Peyer's patch (tissue), 4 donors: ENCODE measurements around the gene TTYH3. TPM values are rescaled to one million over a fixed set of nuclear protein-coding genes. Genes with fewer than 3 reads are reported as not detected.
A peak's percentile ranks its signal among the peaks of the same experiment; 100 is the strongest.

Experiments
- DNase-seq, 3 donors: peaks; one replicate each; pipeline ENCODE4 v3.0.0-alpha.2; 2017 to 2019
- H3K27ac ChIP-seq, 4 donors: fragments of 200-600 bp; sonication (generic); one replicate each; pipeline ENCODE4 v1.5.1; 2016 to 2019
- H3K27me3 ChIP-seq, 2 donors: fragments of 200-600 bp; sonication (generic); one replicate each; pipeline ENCODE4 v1.5.1; 2019
- H3K36me3 ChIP-seq, 3 donors: fragments of 200-600 bp; sonication (generic); one replicate each; pipeline ENCODE4 v1.5.1; 2016 to 2019
- H3K4me1 ChIP-seq, 4 donors: fragments of 200-600 bp; sonication (generic); one replicate each; pipeline ENCODE4 v1.5.1; 2016 to 2019
- H3K4me3 ChIP-seq, 4 donors: fragments of 200-600 bp; sonication (generic); 1 replicate in 3 of 4; 2 replicates in 1 of 4; pipeline ENCODE4 v1.5.1; 2016 to 2019; ENCODE audit warnings: mild to moderate bottlenecking in 1 of 4
- H3K9me3 ChIP-seq, 4 donors: fragments of 200-600 bp; sonication (generic); one replicate each; pipeline ENCODE4 v1.5.1; 2016 to 2019; ENCODE audit warnings: mild to moderate bottlenecking in 1 of 4
- POLR2A ChIP-seq, 2 donors: fragments of 450-650 bp; IDR thresholded peaks; one replicate each; pipeline ENCODE4 v1.5.1; 2017; ENCODE audit warnings: antibody characterized with exemption in 2 of 2, mild to moderate bottlenecking in 2 of 2, moderate library complexity in 2 of 2
- total RNA-seq, 4 donors: library from RNA; depleted of rRNA; stranded (reverse); fragments of >200 nt; gene quantifications; one replicate each; pipeline ENCODE4 v1.1.0, GENCODE V29; 2016
- TF ChIP-seq, protein P1 (sequence below), 6 experiments: fragments of 450-650 bp in 4 of 6; fragments of 200-600 bp in 2 of 6; sonication (generic) in 1 of 6; IDR thresholded peaks; one replicate each; pipeline ENCODE4 v1.5.1; 2017 to 2019; ENCODE audit warnings: antibody characterized with exemption in 6 of 6, mild to moderate bottlenecking in 3 of 6, moderate library complexity in 1 of 6

TTYH3 gene
- total RNA-seq, 4 donors from 2014 or later = 61.8 to 99.9 (median 83.4) TPM

DNA sequence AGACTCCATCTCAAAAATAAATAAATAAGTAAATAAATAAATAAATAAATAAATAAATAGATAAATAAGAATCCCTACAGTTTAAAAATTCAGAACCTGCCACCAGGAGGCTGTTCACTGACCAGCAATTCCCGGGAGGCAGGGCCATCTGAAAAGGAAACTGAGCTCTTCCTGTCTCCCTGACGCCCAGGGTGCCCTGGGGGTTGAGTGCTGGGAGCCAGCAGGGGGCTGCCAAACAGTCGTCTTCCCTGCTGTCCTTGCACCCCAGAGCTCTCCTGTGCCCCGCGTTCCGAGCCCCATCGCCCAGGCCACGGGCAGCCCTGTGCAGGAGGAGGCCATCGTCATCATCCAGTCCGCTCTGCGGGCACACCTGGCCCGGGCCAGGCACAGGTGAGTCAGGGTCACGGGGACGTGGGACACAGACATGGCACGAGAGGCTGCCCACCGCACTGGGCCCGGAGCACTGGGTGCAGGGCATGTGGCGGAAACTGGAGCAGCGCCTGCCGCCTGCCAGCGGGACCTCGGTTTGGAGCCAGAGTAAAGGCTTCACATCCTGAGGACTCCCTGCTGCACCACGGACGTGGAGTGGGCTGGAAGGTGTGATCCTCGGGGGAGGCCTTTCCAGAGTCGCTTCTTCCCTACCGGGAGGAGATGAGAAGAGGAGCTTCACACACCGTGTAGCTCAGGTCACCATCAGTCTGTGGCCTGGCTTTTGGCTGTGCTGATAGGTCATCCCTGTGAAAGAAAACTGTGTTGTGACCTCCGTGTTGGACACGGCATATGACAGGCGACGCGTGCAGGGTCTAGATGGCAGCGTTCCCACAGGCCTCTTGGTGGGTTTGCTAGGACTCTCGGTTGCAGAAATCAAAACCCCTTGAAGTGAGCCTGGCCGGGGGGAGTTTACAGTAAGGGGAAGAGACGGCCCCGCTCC, 25.9 kb upstream of the TTYH3 start:
- peak in 1 of 3 donors; percentile 51 for DNase-seq
- Histone ChIP-seq H3K4me3 (no peak overlapping the region), H3K27me3 (no peaks in the 10 kb centered on the region), H3K36me3 (peaks cover 0 to 23% (median 0%) of the 10 kb centered on the region in 3 donors), H3K9me3 (no peaks in the 10 kb centered on the region), H3K4me1 (peaks cover 0 to 5% (median 0%) of the 10 kb centered on the region in 4 donors), H3K27ac (no peak overlapping the region)
- TF ChIP-seq, protein P1, sequence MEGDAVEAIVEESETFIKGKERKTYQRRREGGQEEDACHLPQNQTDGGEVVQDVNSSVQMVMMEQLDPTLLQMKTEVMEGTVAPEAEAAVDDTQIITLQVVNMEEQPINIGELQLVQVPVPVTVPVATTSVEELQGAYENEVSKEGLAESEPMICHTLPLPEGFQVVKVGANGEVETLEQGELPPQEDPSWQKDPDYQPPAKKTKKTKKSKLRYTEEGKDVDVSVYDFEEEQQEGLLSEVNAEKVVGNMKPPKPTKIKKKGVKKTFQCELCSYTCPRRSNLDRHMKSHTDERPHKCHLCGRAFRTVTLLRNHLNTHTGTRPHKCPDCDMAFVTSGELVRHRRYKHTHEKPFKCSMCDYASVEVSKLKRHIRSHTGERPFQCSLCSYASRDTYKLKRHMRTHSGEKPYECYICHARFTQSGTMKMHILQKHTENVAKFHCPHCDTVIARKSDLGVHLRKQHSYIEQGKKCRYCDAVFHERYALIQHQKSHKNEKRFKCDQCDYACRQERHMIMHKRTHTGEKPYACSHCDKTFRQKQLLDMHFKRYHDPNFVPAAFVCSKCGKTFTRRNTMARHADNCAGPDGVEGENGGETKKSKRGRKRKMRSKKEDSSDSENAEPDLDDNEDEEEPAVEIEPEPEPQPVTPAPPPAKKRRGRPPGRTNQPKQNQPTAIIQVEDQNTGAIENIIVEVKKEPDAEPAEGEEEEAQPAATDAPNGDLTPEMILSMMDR (IDR thresholded peaks at IDR 0.05) = no peak
- TF ChIP-seq POLR2A (IDR thresholded peaks at IDR 0.05) = no peak

DNA sequence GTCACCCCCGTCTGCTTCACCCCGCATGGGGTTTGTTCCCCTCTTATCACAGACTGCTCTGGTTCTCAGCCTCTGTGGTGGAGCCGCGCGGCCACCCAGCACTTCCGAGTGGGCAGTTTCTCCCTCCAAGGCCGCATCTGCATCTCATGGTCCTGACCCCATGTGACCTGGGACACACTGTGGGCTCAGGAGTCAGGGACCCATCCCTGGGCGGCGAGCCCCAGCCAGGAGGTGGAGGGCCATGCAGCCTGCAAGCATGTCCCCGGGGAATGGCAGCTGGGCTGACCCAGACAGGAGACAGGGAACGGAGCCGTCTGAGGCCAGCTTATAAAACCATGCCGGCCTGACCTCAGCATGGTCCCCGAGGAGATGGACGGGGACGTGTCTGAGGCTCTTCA, 25.2 kb upstream of the TTYH3 start:
- no peaks in the 10 kb centered on the region for H3K27me3 ChIP-seq
- DNase-seq = no peak
- H3K4me3 ChIP-seq = no peak overlapping the region
- H3K4me1 ChIP-seq = peaks cover 0 to 5% (median 0%) of the 10 kb centered on the region in 4 donors
- peaks cover 0 to 16% (median 0%) of the 10 kb centered on the region in 3 donors for H3K36me3 ChIP-seq
- H3K27ac ChIP-seq = peak overlapping the region in 2 of 4 donors; percentile 50 to 53
- H3K9me3 ChIP-seq = no peaks in the 10 kb centered on the region
- TF ChIP-seq, protein P1 (IDR thresholded peaks at IDR 0.05) = no peak
- TF ChIP-seq POLR2A (IDR thresholded peaks at IDR 0.05) = no peak

DNA sequence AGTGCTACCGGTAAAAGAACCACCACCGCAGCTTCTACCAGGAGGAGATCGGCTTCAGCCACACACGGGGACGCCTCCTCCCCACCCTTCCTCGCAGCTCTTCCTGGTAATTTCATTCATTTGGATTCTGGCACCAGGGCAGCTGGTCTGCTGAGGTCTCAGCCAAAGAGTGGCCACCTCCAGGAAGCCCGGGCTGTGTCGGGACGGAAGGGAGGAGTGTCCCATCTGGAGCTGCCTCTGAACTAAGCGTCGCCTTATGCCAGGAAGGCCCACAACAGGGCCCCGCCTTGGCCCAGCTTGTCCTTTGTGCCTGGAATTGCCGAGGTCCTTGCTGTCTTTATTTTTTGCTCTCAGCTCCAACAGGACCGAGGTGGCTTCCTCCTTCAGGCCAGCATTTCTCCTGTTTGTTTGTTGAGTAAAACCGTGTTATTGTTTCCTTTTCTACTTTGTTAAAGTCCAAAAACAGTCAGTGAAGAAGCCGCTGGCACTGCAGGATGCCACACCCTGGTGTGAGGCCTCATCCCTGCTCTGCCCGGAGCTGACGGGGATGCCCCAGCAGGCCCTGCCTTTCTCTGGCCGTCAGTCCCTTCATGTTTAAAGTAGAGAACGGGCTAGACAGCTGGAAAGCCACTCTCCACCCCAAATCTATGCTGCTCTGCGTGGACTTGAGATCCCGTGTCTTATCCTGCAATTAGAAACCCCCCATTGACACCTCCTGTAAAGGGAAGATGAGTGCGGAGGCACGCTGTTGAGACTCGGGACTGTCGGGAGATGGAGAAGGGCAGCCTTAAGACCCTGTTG, 24.5 kb upstream of the TTYH3 start:
- H3K9me3 ChIP-seq = no peaks in the 10 kb centered on the region
- TF ChIP-seq, protein P1 (IDR thresholded peaks at IDR 0.05) = no peak
- no peak for TF ChIP-seq POLR2A (IDR thresholded peaks at IDR 0.05)
- H3K27ac ChIP-seq = peak overlapping the region; percentile 15 to 70 (median 46)
- H3K27me3 ChIP-seq = no peaks in the 10 kb centered on the region
- H3K4me1 ChIP-seq = peaks cover 0 to 5% (median 0%) of the 10 kb centered on the region in 4 donors
- no peak overlapping the region for H3K4me3 ChIP-seq
- DNase-seq = peak in 1 of 3 donors; percentile 56
- peaks cover 0 to 11% (median 0%) of the 10 kb centered on the region in 3 donors for H3K36me3 ChIP-seq

DNA sequence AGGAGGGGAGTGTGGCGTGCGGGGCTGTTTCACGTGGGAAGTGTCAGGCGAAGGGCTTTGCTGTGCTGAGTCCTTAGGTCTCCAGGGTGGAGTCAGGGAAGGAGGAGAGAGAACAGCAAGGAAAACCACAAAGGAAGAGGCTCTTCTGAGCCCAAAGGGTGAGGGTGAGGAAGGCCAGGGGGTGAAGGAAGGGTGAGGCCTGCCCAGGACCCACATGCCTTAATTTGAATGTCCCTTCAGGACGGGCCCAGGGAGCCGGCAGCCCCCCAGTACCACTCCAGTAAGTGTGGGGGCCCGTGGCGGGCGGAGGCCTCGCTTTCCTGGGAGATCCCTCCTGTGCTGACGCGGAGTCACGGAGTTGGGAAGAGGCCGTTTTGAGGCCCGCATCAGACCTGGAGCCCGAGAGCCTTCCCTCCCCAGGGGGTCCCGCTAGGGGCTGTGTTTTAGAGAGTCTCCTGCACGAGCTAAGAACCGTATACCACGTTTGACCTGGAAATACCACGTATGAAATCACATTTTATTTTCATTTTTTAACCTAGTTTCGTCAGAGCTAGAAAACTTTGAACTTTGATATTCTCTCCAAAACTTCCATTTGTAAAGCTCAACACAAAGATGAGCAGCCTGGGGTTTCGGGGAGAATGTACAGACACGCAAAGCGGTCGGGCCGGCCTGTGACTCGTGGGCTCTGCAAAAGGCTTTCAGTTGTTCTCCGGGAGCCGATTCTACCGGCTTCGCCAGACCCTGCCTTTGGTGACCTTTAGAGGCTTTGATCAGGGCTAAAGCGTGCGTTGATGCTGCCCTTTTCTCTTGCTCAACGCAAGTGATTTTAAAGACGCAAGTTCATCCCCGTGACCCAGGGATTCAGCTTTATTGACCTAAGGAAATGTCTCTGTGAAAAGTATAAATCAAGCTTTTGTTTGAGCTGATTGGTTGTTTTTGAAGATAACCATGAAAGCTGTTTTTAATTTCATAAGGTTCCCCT, 23.6 kb upstream of the TTYH3 start:
- Histone ChIP-seq H3K9me3 (no peaks in the 10 kb centered on the region), H3K4me3 (no peak overlapping the region)

More for the DNA sequence above, 23.6 kb upstream of the TTYH3 start:
- TF ChIP-seq POLR2A (IDR thresholded peaks at IDR 0.05) = no peak
- TF ChIP-seq, protein P1 (IDR thresholded peaks at IDR 0.05) = no peak
- H3K4me1 ChIP-seq = peaks cover 0 to 5% (median 0%) of the 10 kb centered on the region in 4 donors
- peak overlapping the region; percentile 15 to 70 (median 46) for H3K27ac ChIP-seq
- H3K36me3 ChIP-seq = peaks cover 0 to 11% (median 0%) of the 10 kb centered on the region in 3 donors
- H3K27me3 ChIP-seq = no peaks in the 10 kb centered on the region
- no peak for DNase-seq
